ENCODE data around the gene CLEC1B.
A peak's percentile ranks its signal among the peaks of the same experiment; 100 is the strongest.

CLEC1B gene

DNA sequence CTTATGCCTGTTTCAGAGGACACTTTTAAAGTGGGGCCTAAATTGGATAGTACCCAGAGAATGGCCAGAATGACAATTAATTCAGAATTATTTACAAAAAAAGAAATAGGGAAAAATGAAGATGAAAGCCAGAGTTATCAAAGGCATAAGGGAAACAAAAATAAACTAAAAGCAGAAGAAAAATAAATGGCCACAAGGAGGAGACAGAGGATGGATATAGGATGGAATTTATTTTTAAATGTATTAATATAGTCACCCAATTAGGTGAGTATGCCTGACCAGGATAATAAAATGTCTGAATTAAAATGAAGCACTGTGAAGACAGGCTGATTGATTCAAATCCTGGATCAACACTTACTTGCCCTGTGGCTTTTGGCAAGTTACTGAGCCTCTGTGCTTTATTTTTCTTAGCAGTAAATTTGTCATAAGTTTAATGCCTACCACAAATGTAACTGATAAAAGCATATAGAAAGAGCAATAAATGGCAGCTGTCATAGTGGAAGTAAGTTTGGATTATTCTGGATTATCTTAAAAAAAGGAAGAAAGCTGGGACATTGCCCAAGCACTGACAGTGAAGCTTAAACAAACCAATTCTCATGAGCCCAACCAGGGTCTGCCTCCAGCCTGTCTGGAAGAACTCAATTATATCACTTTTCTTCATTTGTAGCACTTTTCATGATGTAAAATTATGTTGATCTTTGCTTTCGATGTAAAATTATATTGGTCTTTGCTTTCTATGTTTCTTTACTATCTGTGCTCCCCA is 35.0 kb upstream of the CLEC1B start:
- no peak for DNase-seq (ENCODE audit: low read depth in 1 of 2, low spot score in 1 of 2)
- Histone ChIP-seq H3K27ac (replicated peaks) (peak overlapping the region; percentile 34; the same call in 1 of the 2 replicates), H3K27me3 (ENCODE audit: insufficient read depth, poor library complexity, severe bottlenecking) (no peaks in the 10 kb centered on the region), H3K4me3 (replicated peaks; ENCODE audit: insufficient read depth, low read length) (no peak overlapping the region)
- TF ChIP-seq CTCF (IDR thresholded peaks at IDR 0.05; ENCODE audit: insufficient read depth, low read length) (peak; percentile 2), SPI1 (IDR thresholded peaks at IDR 0.05; ENCODE audit: borderline replicate concordance, low read depth) (no peak), POLR2AphosphoS5 (IDR thresholded peaks at IDR 0.05; ENCODE audit: low read depth) (no peak), GABPA (IDR thresholded peaks at IDR 0.05; ENCODE audit: low read depth) (no peak)
- TF ChIP-seq, protein P1, sequence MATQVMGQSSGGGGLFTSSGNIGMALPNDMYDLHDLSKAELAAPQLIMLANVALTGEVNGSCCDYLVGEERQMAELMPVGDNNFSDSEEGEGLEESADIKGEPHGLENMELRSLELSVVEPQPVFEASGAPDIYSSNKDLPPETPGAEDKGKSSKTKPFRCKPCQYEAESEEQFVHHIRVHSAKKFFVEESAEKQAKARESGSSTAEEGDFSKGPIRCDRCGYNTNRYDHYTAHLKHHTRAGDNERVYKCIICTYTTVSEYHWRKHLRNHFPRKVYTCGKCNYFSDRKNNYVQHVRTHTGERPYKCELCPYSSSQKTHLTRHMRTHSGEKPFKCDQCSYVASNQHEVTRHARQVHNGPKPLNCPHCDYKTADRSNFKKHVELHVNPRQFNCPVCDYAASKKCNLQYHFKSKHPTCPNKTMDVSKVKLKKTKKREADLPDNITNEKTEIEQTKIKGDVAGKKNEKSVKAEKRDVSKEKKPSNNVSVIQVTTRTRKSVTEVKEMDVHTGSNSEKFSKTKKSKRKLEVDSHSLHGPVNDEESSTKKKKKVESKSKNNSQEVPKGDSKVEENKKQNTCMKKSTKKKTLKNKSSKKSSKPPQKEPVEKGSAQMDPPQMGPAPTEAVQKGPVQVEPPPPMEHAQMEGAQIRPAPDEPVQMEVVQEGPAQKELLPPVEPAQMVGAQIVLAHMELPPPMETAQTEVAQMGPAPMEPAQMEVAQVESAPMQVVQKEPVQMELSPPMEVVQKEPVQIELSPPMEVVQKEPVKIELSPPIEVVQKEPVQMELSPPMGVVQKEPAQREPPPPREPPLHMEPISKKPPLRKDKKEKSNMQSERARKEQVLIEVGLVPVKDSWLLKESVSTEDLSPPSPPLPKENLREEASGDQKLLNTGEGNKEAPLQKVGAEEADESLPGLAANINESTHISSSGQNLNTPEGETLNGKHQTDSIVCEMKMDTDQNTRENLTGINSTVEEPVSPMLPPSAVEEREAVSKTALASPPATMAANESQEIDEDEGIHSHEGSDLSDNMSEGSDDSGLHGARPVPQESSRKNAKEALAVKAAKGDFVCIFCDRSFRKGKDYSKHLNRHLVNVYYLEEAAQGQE (IDR thresholded peaks at IDR 0.05; ENCODE audit: insufficient replicate concordance, low read depth), result no peak

DNA sequence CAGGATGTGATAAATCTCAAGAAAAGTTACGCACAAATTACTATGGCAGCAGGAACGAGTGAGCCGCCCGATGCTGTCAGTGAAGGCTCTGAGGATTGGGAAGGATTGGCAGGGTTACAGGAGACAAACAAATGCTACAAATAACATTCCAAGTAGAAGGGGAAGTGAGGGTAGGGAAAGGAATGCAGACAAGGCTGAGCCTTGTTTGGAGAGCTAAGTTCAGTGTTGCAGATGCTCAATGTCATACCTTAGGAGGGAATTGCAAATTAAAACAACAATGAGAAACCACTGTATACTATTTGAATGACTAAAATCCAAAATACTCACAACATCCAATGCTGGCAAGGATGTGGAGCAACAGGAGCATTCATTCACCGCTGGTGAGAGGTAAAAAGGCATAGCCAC is 32.9 kb upstream of the CLEC1B start:
- H3K4me3 ChIP-seq (replicated peaks; ENCODE audit: insufficient read depth, low read length), result no peak overlapping the region
- no peaks in the 10 kb centered on the region for H3K27me3 ChIP-seq (ENCODE audit: insufficient read depth, poor library complexity, severe bottlenecking)
- no peak for DNase-seq (ENCODE audit: low read depth in 1 of 2, low spot score in 1 of 2)
- no peak for TF ChIP-seq GABPA (IDR thresholded peaks at IDR 0.05; ENCODE audit: low read depth)
- no peak for TF ChIP-seq CTCF (IDR thresholded peaks at IDR 0.05; ENCODE audit: insufficient read depth, low read length)
- no peak for TF ChIP-seq SPI1 (IDR thresholded peaks at IDR 0.05; ENCODE audit: borderline replicate concordance, low read depth)
- TF ChIP-seq, protein P1 (IDR thresholded peaks at IDR 0.05; ENCODE audit: insufficient replicate concordance, low read depth), result no peak
- no peak for TF ChIP-seq POLR2AphosphoS5 (IDR thresholded peaks at IDR 0.05; ENCODE audit: low read depth)
- peak overlapping the region; percentile 96 for H3K27ac ChIP-seq (replicated peaks)

GRCh38 chr12:10031321-10031720 is 32.4 kb upstream of the CLEC1B start:
- TF ChIP-seq POLR2AphosphoS5 (IDR thresholded peaks at IDR 0.05; ENCODE audit: low read depth) (no peak), GABPA (IDR thresholded peaks at IDR 0.05; ENCODE audit: low read depth) (no peak), SPI1 (IDR thresholded peaks at IDR 0.05; ENCODE audit: borderline replicate concordance, low read depth) (no peak), CTCF (IDR thresholded peaks at IDR 0.05; ENCODE audit: insufficient read depth, low read length) (no peak)
- TF ChIP-seq, protein P1 (IDR thresholded peaks at IDR 0.05; ENCODE audit: insufficient replicate concordance, low read depth), result no peak
- Histone ChIP-seq H3K27me3 (ENCODE audit: insufficient read depth, poor library complexity, severe bottlenecking) (no peaks in the 10 kb centered on the region), H3K27ac (replicated peaks) (peak overlapping the region; percentile 96), H3K4me3 (replicated peaks; ENCODE audit: insufficient read depth, low read length) (no peak overlapping the region)
- DNase-seq (ENCODE audit: low read depth in 1 of 2, low spot score in 1 of 2), result no peak

Data from HL-60 (cell line).